B cell (primary cell): ENCODE measurements around the gene ECT2L.

Experiments used
- CTCF ChIP-seq: fragments of 200-600 bp; IDR thresholded peaks from one replicate; pipeline ENCODE4 v1.8.0; 2022; ENCODE audit warnings: antibody characterized with exemption, mild to moderate bottlenecking
- EZH2 ChIP-seq: IDR thresholded peaks from 2 replicates; pipeline ENCODE4 v1.6.1; 2012; ENCODE audit warnings: borderline replicate concordance, low read depth, mild to moderate bottlenecking, moderate library complexity, low read length; ENCODE audit not compliant: insufficient read depth, poor library complexity, severe bottlenecking

- no peak for TF ChIP-seq CTCF
- no peak for TF ChIP-seq EZH2
These were observed 884 bp downstream of the ECT2L start for GRCh38 chr6:138796771-138797170.
